HUES48 (cell line): ENCODE measurements around the gene THAP8.
A peak's percentile ranks its signal among the peaks of the same experiment; 100 is the strongest.

Experiments used
- H3K27ac ChIP-seq: one replicate; pipeline ENCODE4 v1.7.0; 2013; ENCODE audit warnings: low read depth, low read length, inconsistent platforms
- H3K27me3 ChIP-seq: 2 replicates; pipeline ENCODE4 v1.6.1; 2013; ENCODE audit warnings: mild to moderate bottlenecking, low read length; ENCODE audit not compliant: control insufficient read depth, insufficient read depth
- H3K36me3 ChIP-seq: 2 replicates; pipeline ENCODE4 v1.6.1; 2013; ENCODE audit warnings: low read length; ENCODE audit not compliant: control insufficient read depth, insufficient read depth
- H3K4me1 ChIP-seq: 2 replicates; pipeline ENCODE4 v1.6.1; 2013; ENCODE audit warnings: mild to moderate bottlenecking, low read length; ENCODE audit not compliant: control insufficient read depth, insufficient read depth
- H3K4me3 ChIP-seq: 2 replicates; pipeline ENCODE4 v1.5.1; 2013; ENCODE audit warnings: mild to moderate bottlenecking, low read depth, low read length
- H3K9ac ChIP-seq: 2 replicates; pipeline ENCODE4 v1.6.1; 2013; ENCODE audit warnings: mild to moderate bottlenecking, low read depth, low read length, moderate library complexity
- H3K9me3 ChIP-seq: 2 replicates; pipeline ENCODE4 v1.6.1; 2013; ENCODE audit warnings: low read length; ENCODE audit not compliant: control insufficient read depth, insufficient read depth

THAP8 gene

DNA sequence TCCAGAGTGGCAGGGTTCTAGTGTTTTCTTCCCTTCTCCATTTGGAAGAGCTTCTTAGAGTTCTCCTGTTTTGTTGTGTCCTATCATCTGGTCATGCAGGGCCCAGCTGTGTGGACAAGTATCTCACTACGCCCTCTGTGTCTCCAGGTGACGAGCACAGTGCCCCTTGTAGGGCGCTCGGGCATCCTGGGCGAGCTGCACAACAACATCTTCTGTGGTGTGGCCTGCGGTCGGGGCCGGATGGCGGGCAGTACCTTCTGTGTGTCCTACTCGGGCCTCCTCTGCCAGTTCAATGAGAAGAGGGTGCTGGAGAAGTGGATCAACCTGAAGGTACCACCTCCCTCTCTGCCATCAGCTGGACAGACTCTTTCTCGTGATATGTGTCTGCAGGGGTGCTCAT, 13.6 kb upstream of the THAP8 start:
- no peaks in the 10 kb centered on the region for H3K9me3 ChIP-seq
- no peak overlapping the region for H3K4me3 ChIP-seq
- no peak overlapping the region for H3K27ac ChIP-seq
- peaks cover 73% of the 10 kb centered on the region for H3K36me3 ChIP-seq
- H3K27me3 ChIP-seq = no peaks in the 10 kb centered on the region
- H3K4me1 ChIP-seq = no peaks in the 10 kb centered on the region
- no peak overlapping the region for H3K9ac ChIP-seq

DNA sequence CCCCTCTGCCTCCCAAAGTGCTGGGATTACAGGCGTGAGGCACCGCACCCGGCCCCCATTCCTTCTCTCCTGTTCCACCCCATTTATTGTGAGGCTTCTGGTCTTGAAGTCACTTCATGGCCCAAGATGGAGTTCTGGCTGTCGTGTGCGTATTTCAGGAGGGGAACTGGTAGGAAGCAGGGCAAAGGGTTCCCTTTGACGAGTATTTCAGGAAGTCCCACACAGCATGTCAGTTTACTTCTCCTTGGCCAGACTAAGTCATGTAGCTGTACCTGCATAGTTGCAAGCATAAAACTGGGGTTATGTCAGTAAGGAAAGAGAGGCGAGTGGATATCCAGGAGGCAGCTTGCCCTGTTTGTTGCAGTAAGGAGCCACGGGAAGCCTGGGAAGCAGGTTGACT, 10.7 kb upstream of the THAP8 start:
- H3K4me1 ChIP-seq = no peaks in the 10 kb centered on the region
- H3K9ac ChIP-seq = no peak overlapping the region
- no peaks in the 10 kb centered on the region for H3K27me3 ChIP-seq
- peaks cover 72% of the 10 kb centered on the region for H3K36me3 ChIP-seq
- H3K4me3 ChIP-seq = no peak overlapping the region
- no peak overlapping the region for H3K27ac ChIP-seq
- no peaks in the 10 kb centered on the region for H3K9me3 ChIP-seq

DNA sequence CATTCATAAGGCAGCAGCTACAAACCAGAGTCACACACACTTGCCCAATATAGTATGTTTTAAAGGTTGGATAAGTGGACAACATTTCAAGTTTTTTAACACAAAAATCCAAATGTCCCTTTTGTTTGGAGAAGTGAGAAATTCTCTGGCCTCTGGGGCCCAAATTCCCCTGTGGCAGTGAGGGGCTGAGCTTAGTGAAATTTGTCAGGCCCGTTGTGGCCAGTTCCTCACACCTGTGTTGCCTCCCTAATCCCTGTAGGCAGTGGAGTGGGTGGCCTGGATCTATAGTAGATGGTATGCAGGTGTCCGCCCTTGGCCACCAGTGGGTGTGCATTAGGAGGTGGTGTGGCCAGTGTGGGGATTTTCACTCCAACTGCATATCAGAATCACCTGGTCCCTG, 7.3 kb upstream of the THAP8 start:
- Histone ChIP-seq H3K4me3 (no peak overlapping the region), H3K27me3 (no peaks in the 10 kb centered on the region), H3K36me3 (peaks cover 72% of the 10 kb centered on the region), H3K9me3 (no peaks in the 10 kb centered on the region), H3K4me1 (no peaks in the 10 kb centered on the region), H3K27ac (no peak overlapping the region), H3K9ac (no peak overlapping the region)

DNA sequence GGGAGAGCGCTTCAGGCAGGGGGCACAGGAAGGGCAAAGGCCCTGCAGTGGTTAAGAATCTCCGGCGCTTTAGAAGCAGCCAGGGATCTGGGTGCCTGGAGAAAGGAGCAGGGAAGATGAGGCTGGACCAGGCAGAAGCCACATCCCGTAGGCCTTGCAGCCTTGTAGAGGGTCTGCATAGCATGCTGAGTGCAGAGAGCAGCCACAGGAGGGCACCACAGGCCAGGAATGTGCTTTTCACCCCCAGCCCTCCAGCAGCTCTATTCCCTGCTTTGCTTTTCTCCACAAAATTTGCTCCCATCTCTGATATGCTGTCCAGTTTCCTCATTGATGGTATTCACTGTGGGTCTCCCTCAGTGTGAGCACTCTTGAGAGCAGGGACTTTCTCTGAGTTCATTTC, 6.3 kb upstream of the THAP8 start:
- Histone ChIP-seq H3K27me3 (no peaks in the 10 kb centered on the region), H3K4me3 (no peak overlapping the region), H3K9me3 (no peaks in the 10 kb centered on the region), H3K4me1 (no peaks in the 10 kb centered on the region), H3K27ac (no peak overlapping the region), H3K36me3 (peaks cover 62% of the 10 kb centered on the region), H3K9ac (no peak overlapping the region)

DNA sequence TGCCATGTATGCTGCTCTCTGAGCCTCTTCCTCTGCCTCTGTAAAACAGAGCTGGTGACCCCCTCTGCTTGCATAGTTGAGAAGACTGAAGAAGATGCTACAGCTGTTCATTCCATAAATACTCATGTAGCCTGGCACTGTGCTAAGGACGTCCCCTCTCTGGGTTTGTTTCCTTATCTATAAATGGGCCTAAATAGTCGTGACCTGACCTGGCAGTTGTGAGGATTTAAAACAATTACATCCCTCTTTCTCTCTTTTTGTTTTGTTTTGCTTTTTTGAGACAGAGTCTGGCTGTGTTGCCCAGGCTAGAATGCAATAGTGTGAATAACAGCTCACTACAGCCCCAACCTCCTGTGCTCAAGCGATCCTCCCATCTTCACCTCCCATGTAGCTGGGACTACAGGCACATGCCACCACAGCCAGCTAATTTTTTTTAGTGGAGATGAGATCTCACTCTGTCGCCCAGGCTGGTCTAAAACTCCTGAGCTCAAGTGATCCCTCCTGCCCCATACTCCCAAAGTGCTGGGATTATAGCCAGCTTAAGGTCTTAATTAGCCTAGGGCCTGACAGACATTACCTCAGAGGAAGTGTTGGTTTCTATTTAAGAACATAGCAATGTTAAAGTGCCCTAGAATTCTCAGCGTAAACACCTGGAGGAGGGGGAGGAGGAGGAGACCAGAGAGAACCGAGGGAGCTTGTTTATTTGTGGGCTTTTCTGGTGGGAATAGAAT, 5.3 kb upstream of the THAP8 start:
- Histone ChIP-seq H3K9me3 (no peaks in the 10 kb centered on the region), H3K36me3 (peaks cover 54% of the 10 kb centered on the region), H3K27me3 (no peaks in the 10 kb centered on the region), H3K9ac (no peak overlapping the region), H3K4me3 (no peak overlapping the region), H3K27ac (no peak overlapping the region), H3K4me1 (no peaks in the 10 kb centered on the region)

DNA sequence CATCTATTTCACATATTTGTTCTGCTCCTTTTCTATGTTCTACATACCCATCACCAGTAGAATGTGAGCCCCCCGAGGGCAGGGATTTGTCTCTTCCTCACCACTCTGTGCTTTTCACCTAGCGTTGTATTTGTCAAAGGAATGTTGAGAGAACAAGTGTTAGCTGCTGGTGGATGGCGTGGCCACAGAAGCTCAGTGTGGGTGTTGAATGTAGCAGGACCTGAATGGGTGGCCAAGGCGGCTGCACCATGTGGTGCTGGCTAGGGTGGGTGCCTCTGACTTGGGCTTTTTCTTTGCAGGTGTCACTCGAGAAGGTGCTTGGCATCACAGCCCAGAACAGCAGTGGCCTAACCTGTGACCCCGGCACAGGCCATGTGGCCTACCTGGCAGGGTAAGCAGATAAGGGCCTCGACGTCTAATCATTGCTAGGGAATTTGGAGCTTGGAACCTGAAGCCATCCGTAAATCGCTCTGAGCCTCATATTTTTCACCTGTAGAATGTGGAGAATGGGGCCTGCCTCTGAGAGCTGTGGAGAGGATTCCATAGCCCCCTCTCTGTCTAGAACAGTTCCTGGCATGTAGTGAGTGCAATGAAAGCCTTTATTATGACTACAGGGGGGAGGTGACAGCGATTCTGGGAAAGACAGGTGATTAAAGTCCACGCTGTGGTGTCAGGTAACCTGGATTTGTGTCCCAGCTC, 4.5 kb upstream of the THAP8 start:
- Histone ChIP-seq H3K4me1 (no peaks in the 10 kb centered on the region), H3K36me3 (peaks cover 50% of the 10 kb centered on the region), H3K27ac (no peak overlapping the region), H3K27me3 (no peaks in the 10 kb centered on the region), H3K4me3 (no peak overlapping the region), H3K9ac (no peak overlapping the region), H3K9me3 (no peaks in the 10 kb centered on the region)

DNA sequence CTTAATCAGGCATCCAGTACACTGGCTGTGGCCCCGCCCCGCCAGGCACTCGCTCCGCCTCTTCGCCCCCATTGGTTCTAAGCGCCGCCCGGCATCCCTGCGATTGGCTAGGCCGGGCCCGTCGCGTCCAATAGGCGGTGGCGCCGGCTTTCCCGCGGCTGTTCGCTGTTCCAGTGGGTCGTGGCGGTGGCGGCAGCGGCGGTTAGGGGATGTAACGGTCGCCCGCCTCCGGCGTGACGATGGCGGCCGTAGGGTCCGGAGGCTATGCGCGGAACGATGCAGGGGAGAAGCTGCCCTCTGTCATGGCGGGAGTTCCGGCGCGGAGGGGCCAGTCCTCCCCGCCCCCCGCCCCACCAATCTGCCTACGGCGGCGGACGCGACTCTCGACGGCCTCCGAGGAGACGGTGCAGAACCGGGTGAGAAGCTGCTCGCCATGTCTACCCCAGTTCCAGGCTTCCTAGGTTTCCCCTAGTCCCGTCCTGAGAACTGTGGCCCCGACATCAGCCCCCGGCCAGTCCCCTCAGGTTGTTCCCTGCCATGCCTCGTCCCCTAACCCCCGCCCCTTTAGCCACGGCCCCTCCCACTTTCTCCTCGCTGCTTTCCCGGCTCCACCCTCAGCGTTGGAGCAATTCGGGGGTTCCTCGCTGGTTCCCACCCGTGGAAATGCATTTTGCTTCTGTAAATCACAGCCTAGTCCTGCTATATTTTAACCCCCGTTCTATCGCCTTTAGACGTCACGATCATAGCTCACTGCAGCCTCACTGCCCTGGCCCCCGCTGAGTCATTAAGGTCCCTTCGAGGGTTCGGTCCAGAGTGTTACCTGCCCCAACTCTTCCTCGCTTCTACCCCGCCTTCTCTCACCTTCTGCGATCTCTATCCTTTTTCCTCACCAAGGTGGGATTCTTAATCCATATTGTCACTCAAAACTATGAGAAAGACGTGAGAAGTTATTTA, 925 bp upstream of the THAP8 start, which contains the start of gene WDR62:
Gene WDR62, plus strand, starts transcription at position 165 of the 954 bp plus-strand sequence. Its CDS starts 75 bp downstream, at position 240.
- Histone ChIP-seq H3K27ac (peak within 1 kb of the TSS; percentile 94), H3K9ac (peak within 1 kb of the TSS; percentile 81), H3K9me3 (no peaks in the 10 kb centered on the region), H3K4me3 (peak within 1 kb of the TSS; percentile 81), H3K27me3 (no peaks in the 10 kb centered on the region), H3K36me3 (peaks cover 22% of the 10 kb centered on the region), H3K4me1 (peaks cover 8% of the 10 kb centered on the region; the same call in 1 of the 2 replicates)

DNA sequence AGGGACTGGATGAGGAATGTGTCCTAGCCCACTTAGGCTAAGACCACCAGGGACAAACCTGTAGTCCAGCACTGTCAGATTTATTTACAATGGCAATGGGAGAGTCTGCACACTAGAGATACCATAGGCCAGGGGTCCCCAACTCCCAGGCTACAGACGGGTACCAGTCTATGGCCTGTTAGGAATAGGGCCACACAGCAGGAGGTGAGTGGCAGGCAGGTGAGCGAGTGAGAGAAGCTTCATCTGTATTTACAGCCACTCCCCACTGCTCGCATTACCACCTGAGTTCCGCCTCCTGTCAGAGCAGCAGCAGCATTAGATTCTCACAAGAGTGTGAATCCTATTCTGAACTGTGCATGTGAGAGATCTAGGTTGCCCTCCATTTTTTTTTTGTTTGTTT, 2.4 kb downstream of the THAP8 start:
- Histone ChIP-seq H3K9ac (no peak overlapping the region), H3K27ac (no peak overlapping the region)

DNA sequence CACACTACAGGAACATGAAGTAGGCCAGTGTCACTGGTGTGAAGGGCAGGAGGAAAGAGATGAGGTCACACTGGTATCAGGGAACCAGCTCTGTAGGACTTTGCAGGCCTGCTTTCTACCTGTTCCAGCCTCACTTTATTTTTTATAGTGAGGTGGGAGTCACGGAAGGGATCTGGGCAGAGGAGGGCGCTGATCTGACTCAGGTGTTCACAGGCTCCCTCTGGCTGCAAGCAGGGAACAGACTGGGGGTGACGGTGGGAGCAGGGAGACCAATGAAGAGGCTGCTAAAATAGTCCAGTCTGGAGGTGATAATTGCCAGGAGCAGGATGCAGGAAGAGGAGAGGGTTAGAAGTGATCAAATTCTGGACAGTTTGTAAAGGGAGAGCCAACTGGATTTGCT, 2.8 kb downstream of the THAP8 start:
- H3K9me3 ChIP-seq = no peaks in the 10 kb centered on the region
- H3K27ac ChIP-seq = no peak overlapping the region
- H3K9ac ChIP-seq = no peak overlapping the region
- H3K4me3 ChIP-seq = no peak overlapping the region
- H3K27me3 ChIP-seq = no peaks in the 10 kb centered on the region
- H3K4me1 ChIP-seq = peaks cover 8% of the 10 kb centered on the region; the same call in 1 of the 2 replicates
- no peaks in the 10 kb centered on the region for H3K36me3 ChIP-seq

More for the DNA sequence above, 2.4 kb downstream of the THAP8 start:
- Histone ChIP-seq H3K4me1 (peaks cover 8% of the 10 kb centered on the region; the same call in 1 of the 2 replicates), H3K4me3 (no peak overlapping the region), H3K9me3 (no peaks in the 10 kb centered on the region), H3K36me3 (no peaks in the 10 kb centered on the region), H3K27me3 (no peaks in the 10 kb centered on the region)

DNA sequence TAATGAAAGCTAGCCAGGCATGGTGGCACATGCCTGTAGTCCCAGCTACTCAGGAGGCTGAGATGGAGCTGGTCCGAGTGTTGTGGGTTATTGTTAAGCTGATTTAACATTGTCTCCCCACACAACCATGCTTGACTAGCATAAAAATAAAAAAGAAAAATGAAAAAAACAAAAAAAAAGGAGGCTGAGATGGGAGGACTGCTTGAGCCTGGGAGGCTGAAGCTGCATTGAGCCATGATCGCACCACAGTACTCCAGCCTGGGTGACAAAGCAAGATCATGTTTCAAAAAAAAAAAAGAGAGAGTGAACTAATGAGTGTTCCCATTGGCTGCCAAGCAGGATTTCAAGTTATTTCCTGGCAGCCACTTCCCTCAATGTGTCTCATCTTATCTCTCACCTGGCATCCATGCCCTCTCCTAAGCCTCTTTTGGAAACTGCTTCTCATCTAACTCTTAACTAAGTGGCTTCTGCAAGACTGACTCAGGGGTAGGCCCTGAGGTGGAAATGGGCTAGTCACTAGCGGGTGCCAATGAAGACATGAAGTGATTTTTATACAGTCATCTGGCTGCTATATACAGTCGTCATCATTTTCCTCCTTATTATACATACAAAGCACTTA, 4.9 kb downstream of the THAP8 start:
- Histone ChIP-seq H3K36me3 (no peaks in the 10 kb centered on the region), H3K27me3 (no peaks in the 10 kb centered on the region), H3K4me1 (peaks cover 8% of the 10 kb centered on the region; the same call in 1 of the 2 replicates), H3K9ac (no peak overlapping the region), H3K9me3 (no peaks in the 10 kb centered on the region), H3K4me3 (no peak overlapping the region), H3K27ac (no peak overlapping the region)
